SK-N-MC (cell line): ENCODE results near the gene LARGE1.

Experiments
- DNase-seq: peaks from one replicate; pipeline ENCODE4 v3.0.0-alpha.2; 2011; ENCODE audit warnings: low read depth, low spot score
- H3K27ac ChIP-seq: fragments of 200-600 bp; sonication (generic); 2 replicates; pipeline ENCODE4 v1.5.1; 2016; ENCODE audit warnings: mixed run types
- H3K36me3 ChIP-seq: fragments of 200-600 bp; sonication (generic); 2 replicates; pipeline ENCODE4 v1.6.1; 2017; ENCODE audit warnings: antibody characterized with exemption, low read length, mixed read lengths; ENCODE audit not compliant: insufficient read depth
- H3K4me3 ChIP-seq: fragments of 200-600 bp; sonication (generic); 2 replicates; pipeline ENCODE4 v1.5.1; 2016
- H3K9ac ChIP-seq: fragments of 200-600 bp; sonication (generic); 2 replicates; pipeline ENCODE4 v1.8.0; 2017; ENCODE audit warnings: mixed run types, mixed read lengths; ENCODE audit not compliant: insufficient read length
- H3K9me3 ChIP-seq: fragments of 200-600 bp; sonication (generic); 2 replicates; pipeline ENCODE4 v1.6.1; 2017; ENCODE audit warnings: low read depth, mild to moderate bottlenecking, antibody characterized with exemption, low read length, moderate library complexity, mixed read lengths
- EZH2 ChIP-seq: fragments of 200-600 bp; sonication (generic); IDR thresholded peaks from one replicate; pipeline ENCODE4 v1.6.1; 2017; ENCODE audit warnings: antibody characterized with exemption
- FOXP2 ChIP-seq: optimal IDR thresholded peaks from 2 replicates; pipeline ENCODE3; 2011; ENCODE audit warnings: mild to moderate bottlenecking, moderate library complexity; ENCODE audit not compliant: insufficient read depth; ENCODE audit errors: extremely low read length, control extremely low read depth
- POLR2AphosphoS5 ChIP-seq: IDR thresholded peaks from 2 replicates; pipeline ENCODE4 v1.6.1; 2012; ENCODE audit warnings: mild to moderate bottlenecking, low read depth, low read length, borderline replicate concordance

LARGE1 gene

GRCh38 chr22:33580310-33580709 is 340.0 kb downstream of the LARGE1 start:
- Histone ChIP-seq H3K9me3 (no peaks in the 10 kb centered on the region), H3K4me3 (no peak overlapping the region), H3K27ac (no peak overlapping the region), H3K36me3 (no peaks in the 10 kb centered on the region), H3K9ac (no peak overlapping the region)
- no peak for DNase-seq
- TF ChIP-seq EZH2 (no peak), FOXP2 (no peak), POLR2AphosphoS5 (no peak)

GRCh38 chr22:33579448-33580093 is 340.7 kb downstream of the LARGE1 start:
- H3K27ac ChIP-seq: no peak overlapping the region

GRCh38 chr22:33578752-33579151 is 341.5 kb downstream of the LARGE1 start:
- H3K4me3 ChIP-seq: no peak overlapping the region
- DNase-seq: no peak
- TF ChIP-seq POLR2AphosphoS5 (no peak), EZH2 (no peak), FOXP2 (no peak)
- H3K9ac ChIP-seq: no peak overlapping the region
- H3K36me3 ChIP-seq: no peaks in the 10 kb centered on the region
- no peak overlapping the region for H3K27ac ChIP-seq
- H3K9me3 ChIP-seq: no peaks in the 10 kb centered on the region

More at GRCh38 chr22:33579448-33580093, 340.7 kb downstream of the LARGE1 start:
- Histone ChIP-seq H3K4me3 (no peak overlapping the region), H3K9ac (no peak overlapping the region), H3K36me3 (no peaks in the 10 kb centered on the region), H3K9me3 (no peaks in the 10 kb centered on the region)
- TF ChIP-seq POLR2AphosphoS5 (no peak), FOXP2 (no peak), EZH2 (no peak)
- DNase-seq: no peak

- H3K36me3 ChIP-seq: no peaks in the 10 kb centered on the region
- no peak overlapping the region for H3K9ac ChIP-seq
- DNase-seq: no peak
- no peaks in the 10 kb centered on the region for H3K9me3 ChIP-seq
- TF ChIP-seq POLR2AphosphoS5: no peak
- TF ChIP-seq FOXP2: no peak
- TF ChIP-seq EZH2: no peak
- H3K4me3 ChIP-seq: no peak overlapping the region
- H3K27ac ChIP-seq: no peak overlapping the region
Measured at GRCh38 chr22:33577862-33578411, 342.3 kb downstream of the LARGE1 start.

- Histone ChIP-seq H3K4me3 (no peak overlapping the region), H3K9me3 (no peaks in the 10 kb centered on the region), H3K9ac (no peak overlapping the region), H3K36me3 (no peaks in the 10 kb centered on the region), H3K27ac (no peak overlapping the region)
- no peak for TF ChIP-seq FOXP2
- no peak for DNase-seq
Measured at GRCh38 chr22:33576205-33576604, 344.1 kb downstream of the LARGE1 start.

GRCh38 chr22:33575771-33576170 is 344.5 kb downstream of the LARGE1 start:
- DNase-seq: no peak
- H3K9ac ChIP-seq: no peak overlapping the region
- no peak overlapping the region for H3K27ac ChIP-seq
- no peaks in the 10 kb centered on the region for H3K36me3 ChIP-seq
- TF ChIP-seq FOXP2: no peak
- TF ChIP-seq EZH2: no peak
- TF ChIP-seq POLR2AphosphoS5: no peak
- no peaks in the 10 kb centered on the region for H3K9me3 ChIP-seq
- H3K4me3 ChIP-seq: no peak overlapping the region

- no peak for DNase-seq
- H3K4me3 ChIP-seq: no peak overlapping the region
- TF ChIP-seq POLR2AphosphoS5: no peak
- no peak for TF ChIP-seq FOXP2
- H3K27ac ChIP-seq: no peak overlapping the region
- H3K36me3 ChIP-seq: no peaks in the 10 kb centered on the region
- no peaks in the 10 kb centered on the region for H3K9me3 ChIP-seq
- H3K9ac ChIP-seq: no peak overlapping the region
Measured at GRCh38 chr22:33575041-33575440, 345.2 kb downstream of the LARGE1 start.

- H3K36me3 ChIP-seq: no peaks in the 10 kb centered on the region
- no peaks in the 10 kb centered on the region for H3K9me3 ChIP-seq
- no peak overlapping the region for H3K9ac ChIP-seq
- H3K27ac ChIP-seq: no peak overlapping the region
- no peak for DNase-seq
- no peak for TF ChIP-seq EZH2
- no peak for TF ChIP-seq FOXP2
- H3K4me3 ChIP-seq: no peak overlapping the region
Measured at GRCh38 chr22:33573479-33573878, 346.8 kb downstream of the LARGE1 start.

- H3K36me3 ChIP-seq: no peaks in the 10 kb centered on the region
- H3K9ac ChIP-seq: no peak overlapping the region
- TF ChIP-seq EZH2: no peak
- no peak for TF ChIP-seq FOXP2
- no peak for TF ChIP-seq POLR2AphosphoS5
- no peak overlapping the region for H3K4me3 ChIP-seq
- DNase-seq: no peak
- H3K27ac ChIP-seq: no peak overlapping the region
- H3K9me3 ChIP-seq: no peaks in the 10 kb centered on the region
Measured at GRCh38 chr22:33572086-33572485, 348.2 kb downstream of the LARGE1 start.
